Glutamatergic neuron (in vitro differentiated cells): ENCODE measurements around the gene R3HCC1L. TPM values are rescaled to one million over a fixed set of nuclear protein-coding genes. Genes with fewer than 3 reads are reported as not detected.
"Not testable (repeated sequence)": the region's sequence is repeated elsewhere in the genome, so short reads cannot be mapped to it uniquely, and the experiment has no call there.

Source experiments
- DNase-seq: peaks from one replicate; pipeline ENCODE4 v3.0.0; 2022
- H3K27ac Mint-ChIP-seq: one replicate; pipeline ENCODE4 v1.8.0; 2020; ENCODE audit warnings: mild to moderate bottlenecking, mixed read lengths, inconsistent platforms; ENCODE audit not compliant: unreplicated experiment
- H3K27me3 Mint-ChIP-seq: one replicate; pipeline ENCODE4 v1.8.0; 2020; ENCODE audit warnings: mild to moderate bottlenecking, moderate library complexity, mixed read lengths, inconsistent platforms; ENCODE audit not compliant: unreplicated experiment
- H3K36me3 Mint-ChIP-seq: one replicate; pipeline ENCODE4 v1.8.0; 2020; ENCODE audit warnings: mild to moderate bottlenecking, mixed read lengths, inconsistent platforms; ENCODE audit not compliant: unreplicated experiment
- H3K4me1 Mint-ChIP-seq: one replicate; pipeline ENCODE4 v1.8.0; 2020; ENCODE audit warnings: mild to moderate bottlenecking, low read depth, mixed read lengths, inconsistent platforms; ENCODE audit not compliant: unreplicated experiment
- H3K4me3 Mint-ChIP-seq: one replicate; pipeline ENCODE4 v1.8.0; 2020; ENCODE audit warnings: mild to moderate bottlenecking, mixed read lengths, inconsistent platforms; ENCODE audit not compliant: unreplicated experiment
- H3K9me3 Mint-ChIP-seq: one replicate; pipeline ENCODE4 v1.8.0; 2020; ENCODE audit warnings: mild to moderate bottlenecking, moderate library complexity, mixed read lengths, inconsistent platforms; ENCODE audit not compliant: unreplicated experiment
- CTCF ChIP-seq: fragments of 200-600 bp; sonication (generic); IDR thresholded peaks from one replicate; pipeline ENCODE4 v1.5.0; 2021; ENCODE audit not compliant: partially characterized antibody, unreplicated experiment
- total RNA-seq: library from RNA; stranded (reverse); fragmentation: NEBNext Ultra II Directional; extraction: Animal tissue kit (Norgen Biotek cat#: 25700); gene quantifications from one replicate; pipeline ENCODE4 v1.2.1, GENCODE V29; 2021; ENCODE audit not compliant: unreplicated experiment

The R3HCC1L gene
- total RNA-seq, 1 donor from 2014 or later = 13.6 TPM

GRCh38 chr10:98144985-98145384 is 10.5 kb downstream of the R3HCC1L start:
- no peak for DNase-seq
- H3K4me1 Mint-ChIP-seq = peaks cover 4% of the 10 kb centered on the region
- no peaks in the 10 kb centered on the region for H3K27me3 Mint-ChIP-seq
- H3K9me3 Mint-ChIP-seq = peaks cover 6% of the 10 kb centered on the region
- TF ChIP-seq CTCF = no peak
- no peak overlapping the region for H3K27ac Mint-ChIP-seq
- H3K4me3 Mint-ChIP-seq = no peak overlapping the region
- H3K36me3 Mint-ChIP-seq = peaks cover 24% of the 10 kb centered on the region

- Mint-ChIP-seq H3K27me3 (no peaks in the 10 kb centered on the region), H3K4me1 (peaks cover 12% of the 10 kb centered on the region), H3K4me3 (no peak overlapping the region), H3K27ac (no peak overlapping the region), H3K36me3 (peaks cover 42% of the 10 kb centered on the region), H3K9me3 (peaks cover 13% of the 10 kb centered on the region)
- TF ChIP-seq CTCF = no peak
- DNase-seq = no peak
Measured at GRCh38 chr10:98149858-98150257, 15.4 kb downstream of the R3HCC1L start.

- no peak overlapping the region for H3K4me3 Mint-ChIP-seq
- H3K9me3 Mint-ChIP-seq = peaks cover 13% of the 10 kb centered on the region
- H3K4me1 Mint-ChIP-seq = peaks cover 12% of the 10 kb centered on the region
- H3K27ac Mint-ChIP-seq = no peak overlapping the region
- no peak for TF ChIP-seq CTCF
- H3K36me3 Mint-ChIP-seq = peaks cover 42% of the 10 kb centered on the region
- H3K27me3 Mint-ChIP-seq = no peaks in the 10 kb centered on the region
- no peak for DNase-seq
Measured at GRCh38 chr10:98150544-98150943, 16.1 kb downstream of the R3HCC1L start.

GRCh38 chr10:98152778-98153177 is 18.3 kb downstream of the R3HCC1L start:
- Mint-ChIP-seq H3K4me1 (peaks cover 12% of the 10 kb centered on the region), H3K36me3 (peaks cover 33% of the 10 kb centered on the region)

GRCh38 chr10:98153213-98153958 is 18.9 kb downstream of the R3HCC1L start:
- not testable (repeated sequence) for H3K4me3 Mint-ChIP-seq, H3K27me3 Mint-ChIP-seq, DNase-seq
- Mint-ChIP-seq H3K4me1 (peaks cover 12% of the 10 kb centered on the region), H3K27ac (peak overlapping the region; percentile 54), H3K9me3 (peaks cover 13% of the 10 kb centered on the region), H3K36me3 (peaks cover 33% of the 10 kb centered on the region)

More at GRCh38 chr10:98152778-98153177, 18.3 kb downstream of the R3HCC1L start:
- H3K4me3 Mint-ChIP-seq, H3K27me3 Mint-ChIP-seq, H3K27ac Mint-ChIP-seq, DNase-seq: not testable (repeated sequence)
- peaks cover 13% of the 10 kb centered on the region for H3K9me3 Mint-ChIP-seq

- Mint-ChIP-seq H3K36me3 (peaks cover 27% of the 10 kb centered on the region), H3K27ac (peak overlapping the region; percentile 54), H3K27me3 (no peaks in the 10 kb centered on the region), H3K4me1 (peaks cover 12% of the 10 kb centered on the region), H3K9me3 (peaks cover 10% of the 10 kb centered on the region), H3K4me3 (no peak overlapping the region)
- TF ChIP-seq CTCF = no peak
- DNase-seq = no peak
Measured at GRCh38 chr10:98154076-98154475, 19.6 kb downstream of the R3HCC1L start.
